SHP77 (cell line): ENCODE results near the gene PAPPA2.
"Not testable (repeated sequence)": the region's sequence is repeated elsewhere in the genome, so short reads cannot be mapped to it uniquely, and the experiment has no call there.

Experiments used
- DNase-seq, 2 experiments: peaks; one replicate each; lab custom pipeline; 2025; lab: John Stamatoyannopoulos, UW

Gene PAPPA2

GRCh38 chr1:176692988-176693696, 230.2 kb downstream of the PAPPA2 start:
- DNase-seq, result no peak

GRCh38 chr1:176693697-176694329, 230.8 kb downstream of the PAPPA2 start:
- no peak for DNase-seq

GRCh38 chr1:176694713-176695112, 231.7 kb downstream of the PAPPA2 start:
- DNase-seq, result peak in 1 of 2 experiments; percentile 10

GRCh38 chr1:176696109-176696508, 233.1 kb downstream of the PAPPA2 start:
- DNase-seq, result peak; percentile 72 to 91

GRCh38 chr1:176696689-176697088, 233.7 kb downstream of the PAPPA2 start:
- no peak for DNase-seq

- DNase-seq, result no peak
Observed at GRCh38 chr1:176699821-176700220, 236.8 kb downstream of the PAPPA2 start.

GRCh38 chr1:176701151-176701866, 238.3 kb downstream of the PAPPA2 start:
- no peak for DNase-seq

- DNase-seq, result no peak
Observed at GRCh38 chr1:176702901-176703300, 239.9 kb downstream of the PAPPA2 start.

- DNase-seq, result no peak
Observed at GRCh38 chr1:176705585-176705984, 242.6 kb downstream of the PAPPA2 start.

- DNase-seq, result peak; percentile 8 to 42
Observed at GRCh38 chr1:176717066-176717750, 254.2 kb downstream of the PAPPA2 start.

GRCh38 chr1:176719447-176719846, 256.5 kb downstream of the PAPPA2 start:
- DNase-seq, result no peak

- DNase-seq, result no peak
Observed at GRCh38 chr1:176720838-176721237, 257.9 kb downstream of the PAPPA2 start.

GRCh38 chr1:176733661-176734060, 270.7 kb downstream of the PAPPA2 start:
- DNase-seq, result no peak

- no peak for DNase-seq
Observed at GRCh38 chr1:176735201-176735600, 272.2 kb downstream of the PAPPA2 start.

- no peak for DNase-seq
Observed at GRCh38 chr1:176736015-176736414, 273.0 kb downstream of the PAPPA2 start.

GRCh38 chr1:176741181-176741580, 278.2 kb downstream of the PAPPA2 start:
- DNase-seq, result no peak

- DNase-seq, result no peak
Observed at GRCh38 chr1:176742322-176742721, 279.3 kb downstream of the PAPPA2 start.

GRCh38 chr1:176744142-176744541, 281.2 kb downstream of the PAPPA2 start:
- no peak for DNase-seq

GRCh38 chr1:176745945-176746344, 283.0 kb downstream of the PAPPA2 start:
- DNase-seq, result peak; percentile 3 to 12

- no peak for DNase-seq
Observed at GRCh38 chr1:176752505-176752904, 289.5 kb downstream of the PAPPA2 start.

GRCh38 chr1:176754676-176755075, 291.7 kb downstream of the PAPPA2 start:
- DNase-seq, result no peak

GRCh38 chr1:176756817-176757216, 293.8 kb downstream of the PAPPA2 start:
- DNase-seq, result not testable (repeated sequence)
